ENCODE measurements around the gene TRAK2. TPM values are rescaled to one million over a fixed set of nuclear protein-coding genes. Genes with fewer than 3 reads are reported as not detected.
"Not testable (repeated sequence)": the region's sequence is repeated elsewhere in the genome, so short reads cannot be mapped to it uniquely, and the experiment has no call there.

The TRAK2 gene
- total RNA-seq, 4 donors from 2014 or later = 16.1 to 46.7 (median 26.5) TPM

DNA sequence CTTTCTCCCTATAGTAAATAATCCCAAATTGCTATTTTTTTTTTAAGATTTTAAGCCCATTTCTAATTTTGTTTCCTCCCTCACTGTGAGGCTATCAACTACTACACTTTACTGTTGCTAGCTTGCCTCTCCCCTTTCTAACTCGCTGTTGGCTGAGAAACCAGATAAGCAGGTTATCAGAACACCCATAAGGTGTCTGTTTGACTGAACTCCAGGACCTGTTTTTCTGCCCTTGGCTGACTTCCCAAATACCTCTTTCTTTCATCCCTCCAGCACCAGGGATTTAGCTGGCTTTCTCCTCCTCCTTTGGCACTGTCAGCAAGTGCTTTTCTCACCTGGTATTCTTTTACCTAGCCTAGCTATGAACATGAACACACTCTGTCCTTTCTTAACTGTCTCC is 11.1 kb downstream of the TRAK2 start:
- TF ChIP-seq, protein P1, sequence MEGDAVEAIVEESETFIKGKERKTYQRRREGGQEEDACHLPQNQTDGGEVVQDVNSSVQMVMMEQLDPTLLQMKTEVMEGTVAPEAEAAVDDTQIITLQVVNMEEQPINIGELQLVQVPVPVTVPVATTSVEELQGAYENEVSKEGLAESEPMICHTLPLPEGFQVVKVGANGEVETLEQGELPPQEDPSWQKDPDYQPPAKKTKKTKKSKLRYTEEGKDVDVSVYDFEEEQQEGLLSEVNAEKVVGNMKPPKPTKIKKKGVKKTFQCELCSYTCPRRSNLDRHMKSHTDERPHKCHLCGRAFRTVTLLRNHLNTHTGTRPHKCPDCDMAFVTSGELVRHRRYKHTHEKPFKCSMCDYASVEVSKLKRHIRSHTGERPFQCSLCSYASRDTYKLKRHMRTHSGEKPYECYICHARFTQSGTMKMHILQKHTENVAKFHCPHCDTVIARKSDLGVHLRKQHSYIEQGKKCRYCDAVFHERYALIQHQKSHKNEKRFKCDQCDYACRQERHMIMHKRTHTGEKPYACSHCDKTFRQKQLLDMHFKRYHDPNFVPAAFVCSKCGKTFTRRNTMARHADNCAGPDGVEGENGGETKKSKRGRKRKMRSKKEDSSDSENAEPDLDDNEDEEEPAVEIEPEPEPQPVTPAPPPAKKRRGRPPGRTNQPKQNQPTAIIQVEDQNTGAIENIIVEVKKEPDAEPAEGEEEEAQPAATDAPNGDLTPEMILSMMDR (IDR thresholded peaks at IDR 0.05 in 4 of 5, conservative IDR thresholded peaks at IDR 0.05 in 1 of 5) = no peak
- no peak for TF ChIP-seq POLR2A (IDR thresholded peaks at IDR 0.05)
- peaks cover 4 to 19% of the 10 kb centered on the region in 2 donors for H3K4me1 ChIP-seq
- no peaks in the 10 kb centered on the region for H3K9me3 ChIP-seq
- DNase-seq (no peak), ATAC-seq (no peak)
- no peaks in the 10 kb centered on the region for H3K27me3 ChIP-seq
- in situ Hi-C loops (cut with MboI; ENCODE audit: low sequenced_read_pairs in 4 of 4) = no loop called here
- H3K27ac ChIP-seq = no peak overlapping the region
- H3K36me3 ChIP-seq = no peaks in the 10 kb centered on the region
- intact Hi-C loops (cut with DNase I; ENCODE audit: low total_unique reads) = no loop called here
- H3K4me3 ChIP-seq = no peak overlapping the region

DNA sequence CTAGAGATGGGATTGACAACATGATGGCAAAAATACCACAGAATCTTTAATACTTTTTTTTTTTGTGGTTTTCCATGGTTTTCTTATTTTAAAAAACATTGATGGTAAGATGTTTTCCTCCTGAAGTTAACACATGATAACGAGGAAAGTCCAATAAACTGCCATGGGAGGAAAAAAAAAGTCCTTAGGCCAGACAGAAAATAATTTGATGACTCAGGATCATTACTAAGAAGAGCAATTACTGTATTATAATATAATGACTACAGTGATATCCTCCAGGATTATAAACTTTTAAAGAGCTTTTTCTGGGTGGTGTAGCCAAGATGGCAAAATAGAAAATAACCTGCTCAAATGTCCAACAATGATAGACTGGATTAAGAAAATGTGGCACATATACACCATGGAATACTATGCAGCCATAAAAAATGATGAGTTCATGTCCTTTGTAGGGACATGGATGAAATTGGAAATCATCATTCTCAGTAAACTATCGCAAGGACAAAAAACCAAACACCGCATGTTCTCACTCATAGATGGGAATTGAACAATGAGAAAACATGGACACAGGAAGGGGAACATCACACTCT is 11.8 kb downstream of the TRAK2 start:
- H3K27me3 ChIP-seq; H3K27ac ChIP-seq; DNase-seq; in situ Hi-C loops (cut with MboI; ENCODE audit: low sequenced_read_pairs in 4 of 4); H3K36me3 ChIP-seq; H3K9me3 ChIP-seq; intact Hi-C loops (cut with DNase I; ENCODE audit: low total_unique reads); H3K4me3 ChIP-seq; ATAC-seq: not testable (repeated sequence)
- peaks cover 0 to 13% of the 10 kb centered on the region in 2 donors for H3K4me1 ChIP-seq

DNA sequence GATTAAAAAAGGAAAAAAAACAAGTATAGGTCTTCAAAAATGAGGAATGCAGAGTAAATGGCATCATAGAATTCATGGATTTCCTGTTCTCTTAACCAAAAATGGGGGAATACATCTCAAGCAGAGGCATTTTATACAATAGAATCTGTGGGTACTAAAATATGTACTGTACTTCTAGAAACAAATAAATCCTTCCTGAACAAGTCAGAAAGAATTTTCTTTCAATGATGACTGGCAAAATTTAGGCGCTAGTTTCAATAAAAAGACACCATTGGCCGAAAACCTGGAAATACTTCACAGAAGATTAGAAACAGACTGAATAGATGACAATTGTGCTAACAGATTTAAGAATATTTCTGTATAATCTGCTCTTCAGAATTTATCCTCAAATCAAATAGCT is 15.1 kb downstream of the TRAK2 start:
- no peaks in the 10 kb centered on the region for H3K9me3 ChIP-seq
- intact Hi-C loops (cut with DNase I; ENCODE audit: low total_unique reads) (no loop called here), in situ Hi-C loops (cut with MboI; ENCODE audit: low sequenced_read_pairs in 4 of 4) (no loop called here)
- H3K36me3 ChIP-seq = no peaks in the 10 kb centered on the region
- peaks cover 27 to 38% of the 10 kb centered on the region in 2 donors for H3K4me1 ChIP-seq
- DNase-seq (no peak), ATAC-seq (no peak)
- H3K4me3 ChIP-seq = no peak overlapping the region
- no peaks in the 10 kb centered on the region for H3K27me3 ChIP-seq
- H3K27ac ChIP-seq = no peak overlapping the region
- no peak for TF ChIP-seq POLR2A (IDR thresholded peaks at IDR 0.05)
- TF ChIP-seq, protein P1 (IDR thresholded peaks at IDR 0.05 in 4 of 5, conservative IDR thresholded peaks at IDR 0.05 in 1 of 5) = no peak

- H3K27ac ChIP-seq = peak overlapping the region; percentile 43 to 56 (median 52)
- TF ChIP-seq, protein P1 (IDR thresholded peaks at IDR 0.05 in 4 of 5, conservative IDR thresholded peaks at IDR 0.05 in 1 of 5) = no peak
- no peak for TF ChIP-seq POLR2A (IDR thresholded peaks at IDR 0.05)
- no peaks in the 10 kb centered on the region for H3K36me3 ChIP-seq
- ATAC-seq = peak in 1 of 2 donors; percentile 39
- DNase-seq = no peak
- intact Hi-C loops (cut with DNase I; ENCODE audit: low total_unique reads) (no loop called here), in situ Hi-C loops (cut with MboI; ENCODE audit: low sequenced_read_pairs in 4 of 4) (no loop called here)
- peak overlapping the region in 2 of 4 donors; percentile 3 to 7 for H3K4me3 ChIP-seq
- H3K9me3 ChIP-seq = no peaks in the 10 kb centered on the region
- peaks cover 27 to 29% of the 10 kb centered on the region in 2 donors for H3K4me1 ChIP-seq
- H3K27me3 ChIP-seq = no peaks in the 10 kb centered on the region
Measured at GRCh38 chr2:201433394-201433995, 17.8 kb downstream of the TRAK2 start.

DNA sequence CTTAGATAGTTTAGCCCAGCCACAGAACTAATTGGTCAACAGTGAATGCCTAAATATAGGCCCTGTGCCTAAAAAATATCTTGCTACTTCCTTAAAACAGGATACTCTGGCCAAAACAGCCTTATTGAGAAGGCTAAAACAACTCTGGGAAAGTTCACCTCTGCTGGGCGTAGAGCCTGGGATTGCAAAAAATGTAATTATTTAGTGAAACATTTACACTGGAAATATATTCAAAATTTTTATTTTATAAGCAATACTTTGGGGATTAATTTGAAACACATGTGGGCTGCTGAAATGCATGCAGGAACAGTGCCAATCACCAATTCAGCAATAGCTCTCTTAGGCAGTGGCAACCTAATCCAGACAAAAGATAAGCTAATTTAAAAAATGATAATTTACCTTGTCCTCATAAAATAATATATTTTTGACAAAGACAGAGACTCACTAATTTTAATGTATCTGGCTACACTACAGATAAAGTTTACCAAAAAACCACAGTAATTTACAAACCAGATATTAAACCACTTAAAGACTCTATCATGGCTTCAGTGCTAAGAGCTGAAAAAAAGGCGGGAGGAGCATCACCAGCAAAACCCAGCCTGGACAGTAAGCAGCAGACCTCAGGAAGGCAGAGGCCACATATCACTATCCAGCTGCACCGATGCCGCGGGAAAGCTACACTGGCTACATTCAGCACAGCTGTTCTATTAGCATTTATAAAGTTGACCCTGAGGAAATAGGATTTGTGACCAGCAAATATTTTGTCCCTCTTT is 18.5 kb downstream of the TRAK2 start:
- Histone ChIP-seq H3K27me3 (no peaks in the 10 kb centered on the region), H3K4me3 (peak overlapping the region in 2 of 4 donors; percentile 3 to 7), H3K9me3 (no peaks in the 10 kb centered on the region), H3K4me1 (peaks cover 27 to 29% of the 10 kb centered on the region in 2 donors), H3K36me3 (no peaks in the 10 kb centered on the region), H3K27ac (peak overlapping the region; percentile 43 to 67 (median 53))
- intact Hi-C loops (cut with DNase I; ENCODE audit: low total_unique reads) = no loop called here
- ATAC-seq = peak in 1 of 2 donors; percentile 42
- no peak for TF ChIP-seq POLR2A (IDR thresholded peaks at IDR 0.05)
- TF ChIP-seq, protein P1 (IDR thresholded peaks at IDR 0.05 in 4 of 5, conservative IDR thresholded peaks at IDR 0.05 in 1 of 5) = no peak
- no peak for DNase-seq
- in situ Hi-C loops (cut with MboI; ENCODE audit: low sequenced_read_pairs in 4 of 4) = no loop called here

Data from gastrocnemius medialis (tissue), 4 donors.